A549 (cell line): ENCODE measurements around the gene DOK7. TPM values are rescaled to one million over a fixed set of nuclear protein-coding genes. Genes with fewer than 3 reads are reported as not detected.

Source experiments
- ATAC-seq, 2 experiments: fragments of 200-7000 bp in 1 of 2; fragments of >200 bp in 1 of 2; cut with Nextera tagmentation in 1 of 2; cut with Tn5 transposase in 1 of 2; 3 replicates each; pipeline versions ENCODE4 v1.8.0 to v1.9.1; 2018 to 2020; ENCODE audit warnings: mild to moderate bottlenecking in 1 of 2, moderate library complexity in 1 of 2
- CTCF ChIA-PET: fragments of 300-600 bp; sonication (Branson Sonifier 250); formaldehyde crosslinking; extraction: SDS; loops from one replicate; lab custom pipeline; 2021; ENCODE audit warnings: antibody characterized with exemption, inconsistent platforms; lab: Yijun Ruan, JAX
- POLR2A ChIA-PET: fragments of 350-600 bp; formaldehyde crosslinking; extraction: SDS; loops from one replicate; lab custom pipeline; 2021; ENCODE audit warnings: antibody characterized with exemption, inconsistent platforms; lab: Yijun Ruan, JAX
- DNase-seq, 2 experiments: peaks; one replicate each; pipeline versions ENCODE4 v3.0.0 to v3.0.0-alpha.2; 2011 to 2016; ENCODE audit warnings: low read depth in 1 of 2, low spot score in 1 of 2
- FAIRE-seq: peaks from 2 replicates; lab custom pipeline; 2011; peaks lifted over from hg19 to GRCh38; lab: Jason Lieb, UNC
- H3K27ac ChIP-seq, 2 experiments: fragments of >200 bp; sonication (Bioruptor Twin); formaldehyde crosslinking; 3 replicates each; pipeline ENCODE4 v1.5.1; 2016 to 2017
- H3K4me1 ChIP-seq: fragments of >200 bp; sonication (Bioruptor Twin); formaldehyde crosslinking; 3 replicates; pipeline ENCODE4 v1.6.1; 2016
- H3K4me2 ChIP-seq: fragments of >200 bp; sonication (Bioruptor Twin); formaldehyde crosslinking; 3 replicates; pipeline ENCODE4 v1.6.1; 2016
- H3K4me3 ChIP-seq: fragments of >200 bp; sonication (Bioruptor Twin); formaldehyde crosslinking; 3 replicates; pipeline ENCODE4 v1.5.1; 2016
- H3K9me3 ChIP-seq: fragments of >200 bp; sonication (Bioruptor Twin); formaldehyde crosslinking; 3 replicates; pipeline ENCODE4 v1.6.1; 2016
- BHLHE40 ChIP-seq: IDR thresholded peaks from 2 replicates; pipeline ENCODE4 v1.6.1; 2012; ENCODE audit warnings: low read depth, low read length, inconsistent platforms
- CHD2 ChIP-seq: fragments of 150-350 bp; IDR thresholded peaks from 2 replicates; pipeline ENCODE4 v1.6.1; 2014; ENCODE audit warnings: low read length; ENCODE audit not compliant: partially characterized antibody
- CHD4 ChIP-seq: fragments of 200-600 bp; sonication (generic); IDR thresholded peaks from 2 replicates; pipeline ENCODE4 v1.6.1; 2016; ENCODE audit warnings: antibody characterized with exemption, mild to moderate bottlenecking, borderline replicate concordance
- EHMT2 ChIP-seq: fragments of 200-600 bp; sonication (generic); IDR thresholded peaks from 2 replicates; pipeline ENCODE4 v1.6.1; 2016; ENCODE audit warnings: antibody characterized with exemption, low read depth, mild to moderate bottlenecking, moderate library complexity
- EP300 ChIP-seq, 2 experiments: fragments of >200 bp; sonication (Bioruptor Twin); formaldehyde crosslinking; IDR thresholded peaks; 2 replicates in 1 of 2; 3 replicates in 1 of 2; pipeline ENCODE4 v1.6.1; 2016 to 2017
- FOSL2 ChIP-seq, 2 experiments: fragments of 450-650 bp in 1 of 2; fragments of >200 bp in 1 of 2; sonication (Bioruptor Twin) in 1 of 2; formaldehyde crosslinking; IDR thresholded peaks; 2 replicates each; pipeline versions ENCODE4 v1.5.0 to v1.6.1; 2016 to 2020; ENCODE audit warnings: mild to moderate bottlenecking in 1 of 2, moderate library complexity in 1 of 2
- GATA3 ChIP-seq: IDR thresholded peaks from 2 replicates; pipeline ENCODE4 v1.6.1; 2012; ENCODE audit warnings: borderline replicate concordance
- HDAC2 ChIP-seq: fragments of 200-600 bp; sonication (generic); IDR thresholded peaks from 2 replicates; pipeline ENCODE4 v1.6.1; 2016
- HMGXB4 ChIP-seq: fragments of 250-450 bp; sonication (Bioruptor Pico); IDR thresholded peaks from 2 replicates; pipeline ENCODE4 v1.5.0; 2021; ENCODE audit warnings: mild to moderate bottlenecking, moderate library complexity, borderline replicate concordance
- HOXB13 ChIP-seq: fragments of 250-450 bp; sonication (Bioruptor Pico); IDR thresholded peaks from 2 replicates; pipeline ENCODE4 v1.5.0; 2020; ENCODE audit warnings: low read depth, mild to moderate bottlenecking, moderate library complexity
- JUNB ChIP-seq: fragments of >200 bp; sonication (Bioruptor Twin); formaldehyde crosslinking; IDR thresholded peaks from 2 replicates; pipeline ENCODE4 v1.6.1; 2016
- KDM5A ChIP-seq: fragments of 200-600 bp; sonication (generic); IDR thresholded peaks from 2 replicates; pipeline ENCODE4 v1.6.1; 2016; ENCODE audit warnings: antibody characterized with exemption, mild to moderate bottlenecking
- MAX ChIP-seq: IDR thresholded peaks from 2 replicates; pipeline ENCODE4 v1.6.1; 2012
- MYC ChIP-seq: IDR thresholded peaks from 2 replicates; pipeline ENCODE4 v1.6.1; 2012; ENCODE audit warnings: mild to moderate bottlenecking, inconsistent platforms, low read length, improper control_type of control experiment, borderline replicate concordance
- NR3C1 ChIP-seq: fragments of >200 bp; sonication (Bioruptor Twin); formaldehyde crosslinking; IDR thresholded peaks from 3 replicates; pipeline ENCODE4 v1.6.1; 2017
- PHF8 ChIP-seq: fragments of 200-600 bp; sonication (generic); IDR thresholded peaks from 2 replicates; pipeline ENCODE4 v1.6.1; 2016; ENCODE audit warnings: low read depth, mild to moderate bottlenecking, antibody characterized with exemption, moderate library complexity, borderline replicate concordance
- POLR2AphosphoS2 ChIP-seq: conservative IDR thresholded peaks from 2 replicates; pipeline ENCODE4 v1.6.1; 2012; ENCODE audit warnings: low read length, improper control_type of control experiment, inconsistent platforms
- RARB ChIP-seq: fragments of 250-450 bp; sonication (Bioruptor Pico); IDR thresholded peaks from 2 replicates; pipeline ENCODE4 v1.8.0; 2021; ENCODE audit warnings: mild to moderate bottlenecking, moderate library complexity
- SREBF2 ChIP-seq: fragments of 450-650 bp; IDR thresholded peaks from 2 replicates; pipeline ENCODE4 v1.6.1; 2014; ENCODE audit warnings: mild to moderate bottlenecking, moderate library complexity
- TFCP2L1 ChIP-seq: fragments of 250-450 bp; sonication (Bioruptor Pico); IDR thresholded peaks from 2 replicates; pipeline ENCODE4 v1.5.0; 2021; ENCODE audit warnings: mild to moderate bottlenecking
- ZC3H11A ChIP-seq: fragments of 450-650 bp; IDR thresholded peaks from 2 replicates; pipeline ENCODE4 v1.6.1; 2014; ENCODE audit warnings: antibody characterized with exemption, mild to moderate bottlenecking
- WGBS: methylation state at CpG from one replicate; pipeline ENCODE4 v1.1.6; 2017; ENCODE audit errors: missing lambda C conversion rate; 5-methylcytosine and 5-hydroxymethylcytosine counted together
- polyA plus RNA-seq, 4 experiments: library from polyadenylated mRNA; depleted of rRNA in 3 of 4; stranded (reverse); fragments of >200 nt; fragmentation: RNase III in 1 of 4; extraction: RNeasy Plus Mini Kit Qiagen cat#74134 plus additional on column Dnase treatment in 1 of 4; gene quantifications; 2 replicates in 3 of 4; 3 replicates in 1 of 4; pipeline ENCODE4 v1.2.3, GENCODE V29; 2011 to 2017
- TF ChIP-seq, protein P1 (sequence below): fragments of >200 bp; sonication (Bioruptor Twin); formaldehyde crosslinking; IDR thresholded peaks from 3 replicates; pipeline ENCODE4 v1.5.1; 2016

DOK7 gene
- polyA plus RNA-seq, 2 of the 4 experiments (the other 2 are of a cell fraction) = 0.17 to 0.21 TPM

DNA sequence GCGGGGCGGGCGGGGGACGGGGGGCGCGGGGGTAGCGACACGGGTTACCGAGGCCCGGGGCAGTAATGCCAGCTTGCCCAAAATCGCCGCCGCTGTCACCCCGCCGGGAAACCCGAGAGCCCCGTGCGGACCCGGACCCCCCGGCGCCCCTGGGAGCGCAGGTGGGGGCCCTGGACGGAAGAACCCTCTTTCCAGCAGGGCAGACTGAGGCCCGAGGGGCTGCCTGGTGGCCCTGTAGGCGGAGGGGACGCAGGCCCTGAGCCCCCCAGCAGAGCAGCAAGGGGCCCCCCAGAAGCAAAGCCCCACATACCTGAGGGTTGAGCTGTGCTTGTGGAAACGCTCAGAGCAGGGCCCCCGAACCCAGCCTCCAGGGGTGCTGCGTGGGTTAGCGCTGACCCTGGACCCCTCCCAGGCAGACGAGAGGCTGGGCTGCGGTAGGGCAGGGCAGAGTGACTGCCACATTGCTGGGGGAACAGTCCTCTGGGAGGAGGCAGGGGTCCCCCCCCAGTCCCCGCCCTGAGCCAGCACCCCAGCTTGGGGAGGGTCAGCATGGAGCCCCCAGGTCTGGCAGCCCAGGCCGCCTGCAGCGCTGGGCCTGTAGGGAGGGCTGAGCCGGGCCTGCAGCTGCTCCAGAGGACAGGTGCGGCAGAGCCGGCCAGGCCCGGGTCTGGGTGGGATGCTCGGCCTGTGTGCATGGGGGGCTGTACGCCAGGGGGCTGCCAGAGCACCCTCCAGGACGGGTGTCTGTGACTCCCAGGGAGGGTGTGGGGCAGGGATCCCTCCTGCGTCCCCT lies 646 bp downstream of the DOK7 start:
- POLR2A ChIA-PET = no interaction called here
- no peak for ATAC-seq
- H3K9me3 ChIP-seq = no peaks in the 10 kb centered on the region
- no peak for FAIRE-seq
- H3K4me2 ChIP-seq = peak overlapping the region; percentile 77
- no peaks in the 10 kb centered on the region for H3K4me1 ChIP-seq
- 100% methylated on average over 1 of the region's 43 CpGs for WGBS
- peak overlapping the region; percentile 36 for H3K4me3 ChIP-seq
- H3K27ac ChIP-seq = peak overlapping the region in 1 of 2 experiments; percentile 76; a peak in 3 of 6 replicates
- no peak for DNase-seq
- CTCF ChIA-PET = interaction anchor here (2.0 kb wide), 1 partner anchor 16 kb away, joined by 9 read pairs; no protein-coding TSS in a partner anchor
- TF ChIP-seq SREBF2 (no peak), BHLHE40 (no peak), JUNB (no peak), NR3C1 (no peak), CHD2 (no peak)

DNA sequence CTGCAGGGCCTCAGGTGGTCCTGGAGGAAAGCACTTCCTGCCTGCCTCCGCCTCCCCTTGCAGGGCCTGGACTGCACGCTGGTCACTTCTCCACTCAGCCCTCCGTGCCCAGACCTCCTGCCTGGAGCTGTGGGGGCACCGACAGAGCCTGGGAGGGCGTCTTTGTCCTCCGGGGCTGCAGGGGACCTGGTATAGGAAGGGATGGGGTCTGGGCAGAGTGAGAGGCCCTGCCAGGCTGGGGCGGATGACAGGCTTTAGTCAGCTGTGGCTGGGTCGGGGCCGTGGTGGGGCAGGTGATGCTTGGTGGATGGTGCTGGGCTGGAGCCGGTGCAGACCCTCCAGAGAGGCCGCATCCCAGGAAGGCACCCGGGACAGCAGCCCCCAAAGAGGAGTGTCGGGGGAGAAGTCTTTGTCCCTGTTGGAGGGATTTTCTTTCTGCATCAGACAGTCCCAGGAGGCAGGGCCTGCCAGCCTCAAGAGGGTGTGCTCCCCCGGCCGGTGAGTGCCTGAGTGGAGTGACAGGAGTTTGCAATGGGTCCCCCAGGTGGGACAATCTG lies 1.3 kb downstream of the DOK7 start:
- POLR2A ChIA-PET = no interaction called here
- CTCF ChIA-PET = interaction anchor here (2.0 kb wide), 1 partner anchor 16 kb away, joined by 9 read pairs; no protein-coding TSS in a partner anchor
- H3K4me3 ChIP-seq = no peak overlapping the region
- FAIRE-seq = no peak
- H3K9me3 ChIP-seq = no peaks in the 10 kb centered on the region
- no peak for ATAC-seq
- H3K27ac ChIP-seq = no peak overlapping the region
- WGBS = 83% methylated on average over 7 of the region's 15 CpGs
- no peak for DNase-seq
- no peak overlapping the region for H3K4me2 ChIP-seq
- H3K4me1 ChIP-seq = no peaks in the 10 kb centered on the region
- TF ChIP-seq FOSL2 (IDR thresholded peaks at IDR 0.05) = no peak
- TF ChIP-seq FOSL2 (CRISPR knock-in tag; IDR thresholded peaks at IDR 0.05) = no peak
- TF ChIP-seq HOXB13 (CRISPR knock-in tag) = no peak
- TF ChIP-seq EHMT2 = no peak
- no peak for TF ChIP-seq RARB (CRISPR knock-in tag)
- TF ChIP-seq MYC = no peak
- TF ChIP-seq TFCP2L1 (CRISPR knock-in tag) = no peak
- no peak for TF ChIP-seq PHF8
- no peak for TF ChIP-seq EP300 (IDR thresholded peaks at IDR 0.05)
- no peak for TF ChIP-seq KDM5A
- TF ChIP-seq ZC3H11A = no peak
- TF ChIP-seq, protein P1, sequence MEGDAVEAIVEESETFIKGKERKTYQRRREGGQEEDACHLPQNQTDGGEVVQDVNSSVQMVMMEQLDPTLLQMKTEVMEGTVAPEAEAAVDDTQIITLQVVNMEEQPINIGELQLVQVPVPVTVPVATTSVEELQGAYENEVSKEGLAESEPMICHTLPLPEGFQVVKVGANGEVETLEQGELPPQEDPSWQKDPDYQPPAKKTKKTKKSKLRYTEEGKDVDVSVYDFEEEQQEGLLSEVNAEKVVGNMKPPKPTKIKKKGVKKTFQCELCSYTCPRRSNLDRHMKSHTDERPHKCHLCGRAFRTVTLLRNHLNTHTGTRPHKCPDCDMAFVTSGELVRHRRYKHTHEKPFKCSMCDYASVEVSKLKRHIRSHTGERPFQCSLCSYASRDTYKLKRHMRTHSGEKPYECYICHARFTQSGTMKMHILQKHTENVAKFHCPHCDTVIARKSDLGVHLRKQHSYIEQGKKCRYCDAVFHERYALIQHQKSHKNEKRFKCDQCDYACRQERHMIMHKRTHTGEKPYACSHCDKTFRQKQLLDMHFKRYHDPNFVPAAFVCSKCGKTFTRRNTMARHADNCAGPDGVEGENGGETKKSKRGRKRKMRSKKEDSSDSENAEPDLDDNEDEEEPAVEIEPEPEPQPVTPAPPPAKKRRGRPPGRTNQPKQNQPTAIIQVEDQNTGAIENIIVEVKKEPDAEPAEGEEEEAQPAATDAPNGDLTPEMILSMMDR = no peak
- no peak for TF ChIP-seq GATA3
- TF ChIP-seq HMGXB4 (CRISPR knock-in tag) = no peak
- TF ChIP-seq CHD4 = no peak
- no peak for TF ChIP-seq MAX
- TF ChIP-seq HDAC2 = no peak
- TF ChIP-seq NR3C1 = no peak
- no peak for TF ChIP-seq POLR2AphosphoS2
